GM18526 (cell line): ENCODE measurements around the gene TMEM41A.
A peak's percentile ranks its signal among the peaks of the same experiment; 100 is the strongest.

Source experiments
- POLR2A ChIP-seq: IDR thresholded peaks from 3 replicates; pipeline ENCODE4 v1.6.1; 2011; ENCODE audit not compliant: insufficient read length; ENCODE audit errors: extremely low read depth

Gene TMEM41A

GRCh38 chr3:185498503-185499396 lies at the start of gene TMEM41A:
TMEM41A (minus strand) TSS chr3:185499035; CDS start chr3:185498961, 74 bp downstream.
- TF ChIP-seq POLR2A: peak; percentile 86

GRCh38 chr3:185540695-185541094 lies 41.9 kb upstream of the TMEM41A start:
- TF ChIP-seq POLR2A: no peak

GRCh38 chr3:185539934-185540333 lies 41.1 kb upstream of the TMEM41A start:
- TF ChIP-seq POLR2A: no peak

GRCh38 chr3:185537369-185537970 lies 38.6 kb upstream of the TMEM41A start:
- no peak for TF ChIP-seq POLR2A

GRCh38 chr3:185534511-185534910 lies 35.7 kb upstream of the TMEM41A start:
- no peak for TF ChIP-seq POLR2A

GRCh38 chr3:185532901-185533300 lies 34.1 kb upstream of the TMEM41A start:
- no peak for TF ChIP-seq POLR2A

- no peak for TF ChIP-seq POLR2A
Observed at GRCh38 chr3:185530856-185531255, 32.0 kb upstream of the TMEM41A start.

- TF ChIP-seq POLR2A: no peak
Observed at GRCh38 chr3:185528532-185528931, 29.7 kb upstream of the TMEM41A start.

GRCh38 chr3:185527364-185527763 lies 28.5 kb upstream of the TMEM41A start:
- TF ChIP-seq POLR2A: no peak

GRCh38 chr3:185526349-185526951 lies 27.6 kb upstream of the TMEM41A start:
- no peak for TF ChIP-seq POLR2A

GRCh38 chr3:185521349-185522138 lies 22.7 kb upstream of the TMEM41A start:
- TF ChIP-seq POLR2A: no peak

- TF ChIP-seq POLR2A: no peak
Observed at GRCh38 chr3:185519021-185519420, 20.2 kb upstream of the TMEM41A start.

GRCh38 chr3:185517387-185518130 lies 18.7 kb upstream of the TMEM41A start:
- TF ChIP-seq POLR2A: no peak

GRCh38 chr3:185511711-185512110 lies 12.9 kb upstream of the TMEM41A start:
- no peak for TF ChIP-seq POLR2A

GRCh38 chr3:185508335-185508991 lies 9.6 kb upstream of the TMEM41A start:
- no peak for TF ChIP-seq POLR2A

- no peak for TF ChIP-seq POLR2A
Observed at GRCh38 chr3:185507883-185508282, 9.0 kb upstream of the TMEM41A start.
